SK-N-SH (cell line): ENCODE data around the gene PTDSS2.

Source experiments
- CTCF ChIP-seq: fragments of 200-600 bp; sonication (generic); IDR thresholded peaks from 2 replicates; pipeline ENCODE4 v1.6.1; 2017; ENCODE audit warnings: antibody characterized with exemption, mild to moderate bottlenecking, moderate library complexity
- FOSL2 ChIP-seq: IDR thresholded peaks from 2 replicates; pipeline ENCODE4 v1.4.0; 2012; ENCODE audit warnings: low read depth, mild to moderate bottlenecking, moderate library complexity, borderline replicate concordance
- TF ChIP-seq, protein P1 (sequence below): fragments of 150-350 bp; IDR thresholded peaks from 2 replicates; pipeline ENCODE4 v1.6.1; 2017; ENCODE audit warnings: antibody characterized with exemption, low read length, low read depth, borderline replicate concordance

DNA sequence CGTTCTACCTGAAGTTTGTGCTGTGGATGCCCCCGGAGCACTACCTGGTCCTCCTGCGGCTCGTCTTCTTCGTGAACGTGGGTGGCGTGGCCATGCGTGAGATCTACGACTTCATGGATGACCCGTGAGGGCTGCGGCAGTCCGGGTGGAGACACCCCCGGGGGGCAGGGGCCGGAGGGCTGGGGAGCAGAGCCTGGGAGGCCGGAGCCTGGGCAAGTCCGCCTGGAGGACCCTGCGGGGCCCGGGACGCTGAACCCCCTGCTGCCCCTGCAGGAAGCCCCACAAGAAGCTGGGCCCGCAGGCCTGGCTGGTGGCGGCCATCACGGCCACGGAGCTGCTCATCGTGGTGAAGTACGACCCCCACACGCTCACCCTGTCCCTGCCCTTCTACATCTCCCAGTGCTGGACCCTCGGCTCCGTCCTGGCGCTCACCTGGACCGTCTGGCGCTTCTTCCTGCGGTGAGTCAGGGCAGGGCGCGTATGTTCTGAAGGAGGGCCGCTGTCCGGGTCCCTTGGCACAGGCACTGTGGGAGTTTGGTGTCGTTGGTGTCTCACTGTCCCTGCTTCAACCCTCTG is 39.6 kb downstream of the PTDSS2 start:
- no peak for TF ChIP-seq CTCF
- TF ChIP-seq, protein P1, sequence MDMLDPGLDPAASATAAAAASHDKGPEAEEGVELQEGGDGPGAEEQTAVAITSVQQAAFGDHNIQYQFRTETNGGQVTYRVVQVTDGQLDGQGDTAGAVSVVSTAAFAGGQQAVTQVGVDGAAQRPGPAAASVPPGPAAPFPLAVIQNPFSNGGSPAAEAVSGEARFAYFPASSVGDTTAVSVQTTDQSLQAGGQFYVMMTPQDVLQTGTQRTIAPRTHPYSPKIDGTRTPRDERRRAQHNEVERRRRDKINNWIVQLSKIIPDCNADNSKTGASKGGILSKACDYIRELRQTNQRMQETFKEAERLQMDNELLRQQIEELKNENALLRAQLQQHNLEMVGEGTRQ: no peak
- TF ChIP-seq FOSL2: no peak
